Measurements from ENCODE around the gene NKX2-3.
A peak's percentile ranks its signal among the peaks of the same experiment; 100 is the strongest.

- TF ChIP-seq, protein P1, sequence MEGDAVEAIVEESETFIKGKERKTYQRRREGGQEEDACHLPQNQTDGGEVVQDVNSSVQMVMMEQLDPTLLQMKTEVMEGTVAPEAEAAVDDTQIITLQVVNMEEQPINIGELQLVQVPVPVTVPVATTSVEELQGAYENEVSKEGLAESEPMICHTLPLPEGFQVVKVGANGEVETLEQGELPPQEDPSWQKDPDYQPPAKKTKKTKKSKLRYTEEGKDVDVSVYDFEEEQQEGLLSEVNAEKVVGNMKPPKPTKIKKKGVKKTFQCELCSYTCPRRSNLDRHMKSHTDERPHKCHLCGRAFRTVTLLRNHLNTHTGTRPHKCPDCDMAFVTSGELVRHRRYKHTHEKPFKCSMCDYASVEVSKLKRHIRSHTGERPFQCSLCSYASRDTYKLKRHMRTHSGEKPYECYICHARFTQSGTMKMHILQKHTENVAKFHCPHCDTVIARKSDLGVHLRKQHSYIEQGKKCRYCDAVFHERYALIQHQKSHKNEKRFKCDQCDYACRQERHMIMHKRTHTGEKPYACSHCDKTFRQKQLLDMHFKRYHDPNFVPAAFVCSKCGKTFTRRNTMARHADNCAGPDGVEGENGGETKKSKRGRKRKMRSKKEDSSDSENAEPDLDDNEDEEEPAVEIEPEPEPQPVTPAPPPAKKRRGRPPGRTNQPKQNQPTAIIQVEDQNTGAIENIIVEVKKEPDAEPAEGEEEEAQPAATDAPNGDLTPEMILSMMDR (IDR thresholded peaks at IDR 0.05; ENCODE audit: poor library complexity), result no peak
- TF ChIP-seq EZH2 (IDR thresholded peaks at IDR 0.05; ENCODE audit: borderline replicate concordance) (peak; percentile 72), EZH2phosphoT487 (IDR thresholded peaks at IDR 0.05; ENCODE audit: low read depth, severe bottlenecking, unreplicated experiment) (no peak)
These were observed 1.8 kb downstream of the NKX2-3 start for GRCh38 chr10:99534450-99534938.
